ENCODE results near the gene TFF3. TPM values are rescaled to one million over a fixed set of nuclear protein-coding genes. Genes with fewer than 3 reads are reported as not detected.
A peak's percentile ranks its signal among the peaks of the same experiment; 100 is the strongest.

TFF3 gene
- total RNA-seq, 4 donors from 2014 or later: 3.6 to 16.8 (median 8.7) TPM

DNA sequence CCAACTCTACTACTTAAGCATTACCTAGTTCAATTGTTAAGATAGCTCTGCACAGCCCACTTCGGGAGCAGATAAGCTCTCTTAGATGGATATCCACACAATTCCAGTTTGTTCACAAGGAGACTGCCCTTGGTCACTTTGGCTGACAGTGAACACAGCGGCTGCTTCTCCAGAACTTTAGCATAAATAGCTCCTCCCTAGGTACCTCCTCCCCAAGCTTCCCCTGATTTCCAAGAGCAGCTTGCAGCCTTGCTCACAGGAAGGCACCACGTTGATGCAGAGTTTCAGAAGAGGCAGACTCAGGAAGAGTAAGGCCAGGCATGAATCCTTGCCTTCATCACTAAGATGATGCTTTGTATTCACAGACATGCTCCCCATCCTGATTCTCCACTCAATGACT, 24.7 kb downstream of the TFF3 start:
- no peak for TF ChIP-seq POLR2A (IDR thresholded peaks at IDR 0.05)
- TF ChIP-seq, protein P1, sequence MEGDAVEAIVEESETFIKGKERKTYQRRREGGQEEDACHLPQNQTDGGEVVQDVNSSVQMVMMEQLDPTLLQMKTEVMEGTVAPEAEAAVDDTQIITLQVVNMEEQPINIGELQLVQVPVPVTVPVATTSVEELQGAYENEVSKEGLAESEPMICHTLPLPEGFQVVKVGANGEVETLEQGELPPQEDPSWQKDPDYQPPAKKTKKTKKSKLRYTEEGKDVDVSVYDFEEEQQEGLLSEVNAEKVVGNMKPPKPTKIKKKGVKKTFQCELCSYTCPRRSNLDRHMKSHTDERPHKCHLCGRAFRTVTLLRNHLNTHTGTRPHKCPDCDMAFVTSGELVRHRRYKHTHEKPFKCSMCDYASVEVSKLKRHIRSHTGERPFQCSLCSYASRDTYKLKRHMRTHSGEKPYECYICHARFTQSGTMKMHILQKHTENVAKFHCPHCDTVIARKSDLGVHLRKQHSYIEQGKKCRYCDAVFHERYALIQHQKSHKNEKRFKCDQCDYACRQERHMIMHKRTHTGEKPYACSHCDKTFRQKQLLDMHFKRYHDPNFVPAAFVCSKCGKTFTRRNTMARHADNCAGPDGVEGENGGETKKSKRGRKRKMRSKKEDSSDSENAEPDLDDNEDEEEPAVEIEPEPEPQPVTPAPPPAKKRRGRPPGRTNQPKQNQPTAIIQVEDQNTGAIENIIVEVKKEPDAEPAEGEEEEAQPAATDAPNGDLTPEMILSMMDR (IDR thresholded peaks at IDR 0.05): no peak
- intact Hi-C loops (cut with DNase I; ENCODE audit: low total_unique reads): no loop called here
- DNase-seq (ENCODE audit: low spot score in 2 of 2): no peak
- 62 to 73% methylated on average over 3 of the region's 3 CpGs for WGBS, 2 donors
- H3K4me3 ChIP-seq (ENCODE audit: low read depth, poor library complexity, severe bottlenecking): no peak overlapping the region

DNA sequence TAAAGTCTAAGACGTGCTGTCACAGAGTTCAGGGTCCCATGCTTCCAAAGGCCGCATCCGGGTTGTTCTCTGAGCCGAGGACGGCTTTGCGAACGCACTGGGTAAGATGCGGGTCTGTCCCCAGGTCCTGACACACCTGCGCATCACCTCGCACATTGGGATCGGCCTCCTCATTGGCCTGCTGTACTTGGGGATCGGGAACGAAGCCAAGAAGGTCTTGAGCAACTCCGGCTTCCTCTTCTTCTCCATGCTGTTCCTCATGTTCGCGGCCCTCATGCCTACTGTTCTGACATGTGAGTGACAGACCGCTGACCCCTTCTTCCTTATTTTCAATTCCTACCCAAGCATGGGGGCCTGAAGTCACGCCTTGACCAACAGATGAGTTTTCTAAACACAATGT, 25.3 kb downstream of the TFF3 start:
- 88 to 90% methylated on average over 18 of the region's 18 CpGs for WGBS, 2 donors
- H3K4me3 ChIP-seq (ENCODE audit: low read depth, poor library complexity, severe bottlenecking): no peak overlapping the region
- TF ChIP-seq, protein P1 (IDR thresholded peaks at IDR 0.05): no peak
- no peak for TF ChIP-seq POLR2A (IDR thresholded peaks at IDR 0.05)
- DNase-seq (ENCODE audit: low spot score in 2 of 2): peak in 1 of 2 donors; percentile 56
- intact Hi-C loops (cut with DNase I; ENCODE audit: low total_unique reads): no loop called here

DNA sequence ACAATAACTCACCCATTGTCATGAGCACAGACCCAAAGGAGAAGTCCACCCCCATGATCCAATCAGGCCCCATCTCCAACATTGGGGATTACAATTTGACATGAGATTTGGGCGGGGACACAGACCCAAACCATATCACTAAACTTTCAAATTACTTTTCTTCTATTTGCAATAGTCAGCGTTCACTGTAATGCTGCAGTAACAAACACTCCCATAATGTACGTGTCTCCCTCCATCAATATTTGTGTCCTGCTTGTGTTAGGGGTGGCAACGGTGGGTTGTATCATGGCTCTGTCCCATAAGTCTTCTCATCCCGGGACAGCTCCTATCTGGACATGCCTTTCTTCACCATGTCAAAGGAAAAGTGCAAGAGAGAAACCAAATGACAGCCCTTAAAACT, 26.2 kb downstream of the TFF3 start:
- intact Hi-C loops (cut with DNase I; ENCODE audit: low total_unique reads): no loop called here
- TF ChIP-seq, protein P1 (IDR thresholded peaks at IDR 0.05): no peak
- TF ChIP-seq POLR2A (IDR thresholded peaks at IDR 0.05): no peak
- H3K4me3 ChIP-seq (ENCODE audit: low read depth, poor library complexity, severe bottlenecking): no peak overlapping the region
- DNase-seq (ENCODE audit: low spot score in 2 of 2): no peak
- WGBS, 2 donors: 96 to 98% methylated on average over 5 of the region's 5 CpGs

DNA sequence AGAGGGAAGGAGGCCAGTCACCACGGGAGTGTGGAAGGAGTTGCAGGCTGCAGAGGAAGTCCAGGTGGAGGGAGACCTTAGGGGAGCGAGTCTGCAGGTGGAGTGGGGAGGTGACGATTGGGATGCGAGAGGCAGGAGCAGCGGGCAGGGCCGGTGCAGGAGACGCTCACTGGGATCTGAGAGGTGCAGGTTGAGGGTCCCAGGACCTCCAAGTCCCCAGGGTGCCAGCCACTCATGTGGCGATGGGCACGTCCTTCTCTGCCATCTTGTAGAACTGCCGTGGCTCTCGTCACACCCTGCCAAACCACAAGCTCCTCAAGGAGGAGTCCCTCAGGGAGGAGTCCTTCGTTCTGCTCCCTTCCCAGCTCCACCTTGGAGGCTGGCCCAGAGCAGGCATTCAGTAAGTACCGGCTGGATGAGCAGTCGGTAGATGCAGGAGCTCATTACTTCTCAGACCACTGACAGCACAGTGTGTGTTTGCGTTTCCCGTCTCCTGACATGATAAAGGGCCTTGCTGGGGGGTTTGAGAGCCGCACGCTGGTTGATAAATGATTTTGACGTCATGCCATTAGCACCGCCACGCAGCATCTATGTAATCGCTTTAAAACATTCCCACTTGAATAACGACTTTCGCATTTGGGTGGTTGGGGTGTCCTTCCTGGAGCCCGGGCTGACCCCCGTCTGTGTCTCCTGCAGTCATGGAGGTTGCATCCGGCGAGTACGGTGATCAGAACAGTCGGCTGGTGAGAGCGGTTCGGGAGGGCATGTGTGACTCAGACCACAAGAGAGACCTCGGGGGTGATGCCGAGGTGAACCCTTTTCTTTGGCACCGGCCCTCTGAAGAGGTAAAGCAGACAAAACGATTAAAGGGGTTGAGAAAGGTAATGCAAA, 27.8 kb downstream of the TFF3 start:
- 89 to 90% methylated on average over 36 of the region's 36 CpGs for WGBS, 2 donors
- H3K4me3 ChIP-seq (ENCODE audit: low read depth, poor library complexity, severe bottlenecking): no peak overlapping the region
- no peak for DNase-seq (ENCODE audit: low spot score in 2 of 2)
- TF ChIP-seq, protein P1 (IDR thresholded peaks at IDR 0.05): no peak
- no peak for TF ChIP-seq POLR2A (IDR thresholded peaks at IDR 0.05)
- intact Hi-C loops (cut with DNase I; ENCODE audit: low total_unique reads): no loop called here

DNA sequence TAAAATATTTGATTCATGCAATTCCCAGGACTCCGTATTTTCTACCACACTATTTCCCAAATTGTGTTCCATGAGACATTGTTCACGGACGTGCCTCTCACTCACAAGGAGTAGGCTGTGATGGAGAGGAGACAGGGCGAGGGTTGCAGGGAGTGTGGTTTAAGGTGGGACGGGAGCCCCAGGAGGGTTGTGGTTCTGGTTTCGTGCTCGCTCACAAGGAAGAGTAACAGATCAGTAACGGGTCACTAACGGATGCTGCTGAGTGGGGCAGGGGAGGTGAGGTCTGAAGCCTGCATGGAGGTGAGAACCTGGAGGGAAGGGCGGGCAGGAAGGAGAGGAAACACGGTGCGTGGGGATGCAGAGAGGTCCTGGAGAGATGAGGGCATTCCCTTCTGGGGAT, 28.8 kb downstream of the TFF3 start:
- intact Hi-C loops (cut with DNase I; ENCODE audit: low total_unique reads): no loop called here
- no peak for TF ChIP-seq POLR2A (IDR thresholded peaks at IDR 0.05)
- TF ChIP-seq, protein P1 (IDR thresholded peaks at IDR 0.05): no peak
- 86 to 87% methylated on average over 12 of the region's 12 CpGs for WGBS, 2 donors
- no peak overlapping the region for H3K4me3 ChIP-seq (ENCODE audit: low read depth, poor library complexity, severe bottlenecking)
- no peak for DNase-seq (ENCODE audit: low spot score in 2 of 2)

All from lower leg skin (tissue), 4 donors.